Measurements from ENCODE around the gene THAP11. TPM values are rescaled to one million over a fixed set of nuclear protein-coding genes. Genes with fewer than 3 reads are reported as not detected.
A peak's percentile ranks its signal among the peaks of the same experiment; 100 is the strongest.
"Not testable (repeated sequence)": the region's sequence is repeated elsewhere in the genome, so short reads cannot be mapped to it uniquely, and the experiment has no call there.

Gene THAP11
- total RNA-seq, 1 donor from 2014 or later, result 34.2 TPM

- FAIRE-seq (no peak), DNase-seq (ENCODE audit: low read depth) (no peak)
- TF ChIP-seq CTCF (IDR thresholded peaks at IDR 0.05; ENCODE audit: insufficient read depth, low read length, severe bottlenecking), result no peak
- Histone ChIP-seq H3K36me3 (ENCODE audit: control insufficient read depth, insufficient read depth, low read length) (peaks cover 23% of the 10 kb centered on the region), H3K4me3 (ENCODE audit: low read depth, low read length) (no peak overlapping the region), H3K27me3 (ENCODE audit: control insufficient read depth, insufficient read depth, low read length) (no peaks in the 10 kb centered on the region)
These were observed 13.5 kb upstream of the THAP11 start for GRCh38 chr16:67828651-67829050.

- DNase-seq (ENCODE audit: low read depth) (peak; percentile 82), FAIRE-seq (no peak)
- peak overlapping the region; percentile 60 for H3K4me3 ChIP-seq (ENCODE audit: low read depth, low read length)
- no peaks in the 10 kb centered on the region for H3K27me3 ChIP-seq (ENCODE audit: control insufficient read depth, insufficient read depth, low read length)
- H3K36me3 ChIP-seq (ENCODE audit: control insufficient read depth, insufficient read depth, low read length), result peaks cover 18% of the 10 kb centered on the region
- TF ChIP-seq CTCF (IDR thresholded peaks at IDR 0.05; ENCODE audit: insufficient read depth, low read length, severe bottlenecking), result no peak
These were observed 9.1 kb upstream of the THAP11 start for GRCh38 chr16:67833030-67833414.

- FAIRE-seq (no peak), DNase-seq (ENCODE audit: low read depth) (peak; percentile 76)
- Histone ChIP-seq H3K27me3 (ENCODE audit: control insufficient read depth, insufficient read depth, low read length) (no peaks in the 10 kb centered on the region), H3K36me3 (ENCODE audit: control insufficient read depth, insufficient read depth, low read length) (peaks cover 18% of the 10 kb centered on the region), H3K4me3 (ENCODE audit: low read depth, low read length) (peak overlapping the region; percentile 60)
- TF ChIP-seq CTCF (IDR thresholded peaks at IDR 0.05; ENCODE audit: insufficient read depth, low read length, severe bottlenecking), result no peak
These were observed 8.5 kb upstream of the THAP11 start for GRCh38 chr16:67833415-67834241.

- TF ChIP-seq CTCF (IDR thresholded peaks at IDR 0.05; ENCODE audit: insufficient read depth, low read length, severe bottlenecking), result no peak
- DNase-seq (ENCODE audit: low read depth) (no peak), FAIRE-seq (no peak)
- Histone ChIP-seq H3K27me3 (ENCODE audit: control insufficient read depth, insufficient read depth, low read length) (no peaks in the 10 kb centered on the region), H3K36me3 (ENCODE audit: control insufficient read depth, insufficient read depth, low read length) (peaks cover 17% of the 10 kb centered on the region), H3K4me3 (ENCODE audit: low read depth, low read length) (no peak overlapping the region)
These were observed 7.9 kb upstream of the THAP11 start for GRCh38 chr16:67834242-67834614.

- DNase-seq (ENCODE audit: low read depth); FAIRE-seq; H3K36me3 ChIP-seq (ENCODE audit: control insufficient read depth, insufficient read depth, low read length); H3K4me3 ChIP-seq (ENCODE audit: low read depth, low read length); H3K27me3 ChIP-seq (ENCODE audit: control insufficient read depth, insufficient read depth, low read length): not testable (repeated sequence)
These were observed 4.9 kb upstream of the THAP11 start for GRCh38 chr16:67837190-67837589.

- H3K27me3 ChIP-seq (ENCODE audit: control insufficient read depth, insufficient read depth, low read length), result no peaks in the 10 kb centered on the region
- TF ChIP-seq CTCF (IDR thresholded peaks at IDR 0.05; ENCODE audit: insufficient read depth, low read length, severe bottlenecking), result no peak
- H3K36me3 ChIP-seq (ENCODE audit: control insufficient read depth, insufficient read depth, low read length), result no peaks in the 10 kb centered on the region
- H3K4me3 ChIP-seq (ENCODE audit: low read depth, low read length), result no peak overlapping the region
- DNase-seq (ENCODE audit: low read depth), result no peak
- FAIRE-seq, result no peak
These were observed 4.3 kb upstream of the THAP11 start for GRCh38 chr16:67837811-67838210.

Data from bronchial epithelial cell (primary cell).